ENCODE data around the gene TRAK2.

TRAK2 gene

GRCh38 chr2:201353116-201353515 lies 98.1 kb downstream of the TRAK2 start:
- no peak for DNase-seq

- DNase-seq, result no peak
Measured at GRCh38 chr2:201350879-201351278, 100.4 kb downstream of the TRAK2 start.

GRCh38 chr2:201349601-201350000 lies 101.7 kb downstream of the TRAK2 start:
- no peak for DNase-seq

- DNase-seq, result no peak
Measured at GRCh38 chr2:201348758-201349157, 102.5 kb downstream of the TRAK2 start.

GRCh38 chr2:201347138-201347537 lies 104.1 kb downstream of the TRAK2 start:
- DNase-seq, result no peak

GRCh38 chr2:201345625-201346213 lies 105.5 kb downstream of the TRAK2 start:
- no peak for DNase-seq

GRCh38 chr2:201344663-201345366 lies 106.4 kb downstream of the TRAK2 start:
- DNase-seq, result no peak

- no peak for DNase-seq
Measured at GRCh38 chr2:201343559-201343958, 107.7 kb downstream of the TRAK2 start.

- no peak for DNase-seq
Measured at GRCh38 chr2:201342923-201343322, 108.3 kb downstream of the TRAK2 start.

GRCh38 chr2:201329409-201329808 lies 121.8 kb downstream of the TRAK2 start:
- no peak for DNase-seq

- no peak for DNase-seq
Measured at GRCh38 chr2:201327678-201328077, 123.6 kb downstream of the TRAK2 start.

Measured in CD4-positive, alpha-beta T cell treated with Interleukin-21 for 1 hour (primary cell).